ENCODE measurements around the gene SF1. TPM values are rescaled to one million over a fixed set of nuclear protein-coding genes. Genes with fewer than 3 reads are reported as not detected.

Gene SF1
- total RNA-seq, 1 experiment from 2014 or later, result 472 TPM

DNA sequence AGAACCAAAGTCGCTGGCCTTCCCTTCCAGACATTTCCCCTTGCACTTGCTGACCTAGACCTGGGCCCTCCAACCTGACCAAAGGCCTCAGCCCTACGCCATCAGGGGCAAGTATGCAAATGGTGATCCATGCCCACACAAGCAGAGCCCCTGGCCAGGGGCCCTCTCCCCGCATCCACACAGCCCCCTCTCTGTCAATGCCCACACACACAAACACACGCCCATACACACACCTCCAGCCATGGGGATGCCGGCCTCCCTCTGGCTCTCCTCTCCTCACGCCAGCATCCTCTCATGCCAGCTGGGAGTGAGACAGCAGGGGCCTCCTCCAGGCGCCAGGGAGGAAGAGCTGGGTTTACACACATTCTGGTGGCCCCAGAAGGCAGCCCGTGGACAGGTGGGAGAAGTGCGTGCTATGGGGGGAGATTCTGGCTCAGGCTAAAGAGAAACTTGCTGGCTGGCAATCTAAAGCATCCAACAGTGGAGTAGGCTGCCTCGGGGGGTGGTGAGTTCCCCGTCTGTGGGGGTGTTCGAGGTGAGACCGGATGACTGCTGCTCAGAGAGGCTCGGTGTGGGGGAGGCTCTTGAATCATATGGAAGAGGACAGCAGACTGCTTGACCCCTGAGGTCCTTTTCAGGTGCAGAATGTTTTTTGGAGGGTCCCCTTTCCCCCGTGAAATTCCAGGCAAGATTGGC lies 60.1 kb downstream of the SF1 start:
- Histone ChIP-seq H3K4me3 (ENCODE audit: low read depth, low read length, poor library complexity, severe bottlenecking) (no peak overlapping the region), H3K36me3 (ENCODE audit: insufficient read depth, low read length, poor library complexity, severe bottlenecking) (no peaks in the 10 kb centered on the region), H3K27ac (ENCODE audit: low read depth, low read length, poor library complexity, severe bottlenecking) (no peak overlapping the region), H3K4me1 (ENCODE audit: insufficient read depth, low read length, poor library complexity, severe bottlenecking) (peaks cover 7% of the 10 kb centered on the region), H3K9me3 (ENCODE audit: low read depth, low read length, poor library complexity, severe bottlenecking) (no peaks in the 10 kb centered on the region), H3K27me3 (replicated peaks; ENCODE audit: insufficient read depth, low read depth, low read length, poor library complexity) (peaks cover 92% of the 10 kb centered on the region)
- TF ChIP-seq, protein P1, sequence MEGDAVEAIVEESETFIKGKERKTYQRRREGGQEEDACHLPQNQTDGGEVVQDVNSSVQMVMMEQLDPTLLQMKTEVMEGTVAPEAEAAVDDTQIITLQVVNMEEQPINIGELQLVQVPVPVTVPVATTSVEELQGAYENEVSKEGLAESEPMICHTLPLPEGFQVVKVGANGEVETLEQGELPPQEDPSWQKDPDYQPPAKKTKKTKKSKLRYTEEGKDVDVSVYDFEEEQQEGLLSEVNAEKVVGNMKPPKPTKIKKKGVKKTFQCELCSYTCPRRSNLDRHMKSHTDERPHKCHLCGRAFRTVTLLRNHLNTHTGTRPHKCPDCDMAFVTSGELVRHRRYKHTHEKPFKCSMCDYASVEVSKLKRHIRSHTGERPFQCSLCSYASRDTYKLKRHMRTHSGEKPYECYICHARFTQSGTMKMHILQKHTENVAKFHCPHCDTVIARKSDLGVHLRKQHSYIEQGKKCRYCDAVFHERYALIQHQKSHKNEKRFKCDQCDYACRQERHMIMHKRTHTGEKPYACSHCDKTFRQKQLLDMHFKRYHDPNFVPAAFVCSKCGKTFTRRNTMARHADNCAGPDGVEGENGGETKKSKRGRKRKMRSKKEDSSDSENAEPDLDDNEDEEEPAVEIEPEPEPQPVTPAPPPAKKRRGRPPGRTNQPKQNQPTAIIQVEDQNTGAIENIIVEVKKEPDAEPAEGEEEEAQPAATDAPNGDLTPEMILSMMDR (conservative IDR thresholded peaks at IDR 0.05; ENCODE audit: low read depth, low read length), result no peak
- TF ChIP-seq EZH2 (IDR thresholded peaks at IDR 0.05; ENCODE audit: borderline replicate concordance, low read depth, low read length, poor library complexity, severe bottlenecking), result no peak
- intact Hi-C loops (cut with micrococcal nuclease; ENCODE audit: unreplicated experiment), result no loop called here
- CTCF ChIA-PET, result no interaction called here
- POLR2A ChIA-PET (ENCODE audit: low non-redundant PET), result interaction anchor here (0.6 kb wide), 1 partner anchor 30 kb away, joined by 4 read pairs; no protein-coding TSS in a partner anchor
- no TSS peak for BruUV-seq (replicated peaks)
- DNase-seq (ENCODE audit: low spot score), result no peak

DNA sequence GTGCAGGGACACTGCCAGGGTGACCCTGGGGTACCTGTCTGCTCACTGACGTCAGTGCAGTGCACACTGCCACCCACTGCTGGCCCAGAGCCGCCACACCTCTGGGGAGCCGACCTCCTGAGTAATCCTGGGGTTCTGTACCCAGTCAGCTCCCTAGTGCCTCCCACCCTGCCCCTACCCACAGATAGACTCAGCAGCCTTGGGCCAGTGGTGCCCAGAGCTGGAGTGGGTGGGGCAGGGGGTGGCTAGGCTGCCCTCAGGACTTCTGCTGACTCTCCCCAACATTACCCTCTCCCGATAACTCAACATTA lies 61.1 kb downstream of the SF1 start:
- Histone ChIP-seq H3K36me3 (ENCODE audit: insufficient read depth, low read length, poor library complexity, severe bottlenecking) (no peaks in the 10 kb centered on the region), H3K4me1 (ENCODE audit: insufficient read depth, low read length, poor library complexity, severe bottlenecking) (peaks cover 15% of the 10 kb centered on the region), H3K9me3 (ENCODE audit: low read depth, low read length, poor library complexity, severe bottlenecking) (no peaks in the 10 kb centered on the region), H3K4me3 (ENCODE audit: low read depth, low read length, poor library complexity, severe bottlenecking) (no peak overlapping the region), H3K27me3 (replicated peaks; ENCODE audit: insufficient read depth, low read depth, low read length, poor library complexity) (peaks cover 98% of the 10 kb centered on the region), H3K27ac (ENCODE audit: low read depth, low read length, poor library complexity, severe bottlenecking) (no peak overlapping the region)
- CTCF ChIA-PET, result no interaction called here
- POLR2A ChIA-PET (ENCODE audit: low non-redundant PET), result no interaction called here
- TF ChIP-seq, protein P1 (conservative IDR thresholded peaks at IDR 0.05; ENCODE audit: low read depth, low read length), result no peak
- no peak for TF ChIP-seq EZH2 (IDR thresholded peaks at IDR 0.05; ENCODE audit: borderline replicate concordance, low read depth, low read length, poor library complexity, severe bottlenecking)
- intact Hi-C loops (cut with micrococcal nuclease; ENCODE audit: unreplicated experiment), result no loop called here
- no TSS peak for BruUV-seq (replicated peaks)
- no peak for DNase-seq (ENCODE audit: low spot score)

GRCh38 chr11:64716473-64717267 lies 61.7 kb downstream of the SF1 start:
- Histone ChIP-seq H3K4me3 (ENCODE audit: low read depth, low read length, poor library complexity, severe bottlenecking) (no peak overlapping the region), H3K36me3 (ENCODE audit: insufficient read depth, low read length, poor library complexity, severe bottlenecking) (no peaks in the 10 kb centered on the region), H3K9me3 (ENCODE audit: low read depth, low read length, poor library complexity, severe bottlenecking) (no peaks in the 10 kb centered on the region), H3K27me3 (replicated peaks; ENCODE audit: insufficient read depth, low read depth, low read length, poor library complexity) (peaks cover 97% of the 10 kb centered on the region), H3K4me1 (ENCODE audit: insufficient read depth, low read length, poor library complexity, severe bottlenecking) (peaks cover 15% of the 10 kb centered on the region), H3K27ac (ENCODE audit: low read depth, low read length, poor library complexity, severe bottlenecking) (no peak overlapping the region)
- intact Hi-C loops (cut with micrococcal nuclease; ENCODE audit: unreplicated experiment), result no loop called here
- no peak for TF ChIP-seq EZH2 (IDR thresholded peaks at IDR 0.05; ENCODE audit: borderline replicate concordance, low read depth, low read length, poor library complexity, severe bottlenecking)
- TF ChIP-seq, protein P1 (conservative IDR thresholded peaks at IDR 0.05; ENCODE audit: low read depth, low read length), result no peak
- no peak for DNase-seq (ENCODE audit: low spot score)
- CTCF ChIA-PET, result no interaction called here
- POLR2A ChIA-PET (ENCODE audit: low non-redundant PET), result interaction anchor here (0.7 kb wide), 1 partner anchor 26 kb away, joined by 3 read pairs; no protein-coding TSS in a partner anchor
- BruUV-seq (replicated peaks), result no TSS peak
